ENCODE data around the gene NXNL1. TPM values are rescaled to one million over a fixed set of nuclear protein-coding genes. Genes with fewer than 3 reads are reported as not detected.
"Not testable (repeated sequence)": the region's sequence is repeated elsewhere in the genome, so short reads cannot be mapped to it uniquely, and the experiment has no call there.

The NXNL1 gene
- total and polyA plus RNA-seq, 3 experiments from 2014 or later = not detected

DNA sequence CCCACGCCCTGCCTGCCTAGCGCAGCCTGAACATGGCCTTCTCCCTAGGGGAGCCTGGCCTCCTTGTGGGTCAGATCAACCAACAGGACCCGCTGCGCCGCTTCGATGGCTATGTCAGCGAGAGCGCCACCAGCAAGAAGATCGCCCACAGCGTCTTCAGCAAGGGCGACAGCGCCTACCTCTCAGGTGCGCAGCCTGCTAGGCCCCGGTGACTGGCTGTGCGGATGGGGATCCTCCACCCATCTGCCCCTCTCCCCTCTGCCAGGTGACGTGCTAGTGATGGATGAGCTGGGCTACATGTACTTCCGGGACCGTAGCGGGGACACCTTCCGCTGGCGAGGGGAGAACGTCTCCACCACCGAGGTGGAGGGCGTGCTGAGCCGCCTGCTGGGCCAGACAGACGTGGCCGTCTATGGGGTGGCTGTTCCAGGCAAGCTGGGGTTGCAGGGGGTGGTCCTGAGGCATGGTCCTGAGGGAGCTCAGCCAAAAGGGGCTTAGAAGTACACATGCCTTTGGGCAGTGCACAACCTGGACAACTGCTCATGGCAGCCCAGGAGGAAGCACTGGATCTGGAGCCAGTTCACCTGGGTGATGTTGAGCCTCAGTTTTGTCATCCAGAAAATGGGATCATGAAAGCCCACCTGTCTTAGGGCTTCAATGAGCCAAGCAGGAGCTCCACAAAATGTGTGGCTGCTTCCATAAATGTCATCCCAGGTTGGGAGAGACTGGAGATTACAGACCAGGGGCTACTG lies 39.9 kb upstream of the NXNL1 start:
- CTCF ChIA-PET = interaction anchor here (1.0 kb wide), 1 partner anchor 10 kb away, joined by 3 read pairs; no protein-coding TSS in a partner anchor
- H3K27ac Mint-ChIP-seq = no peak overlapping the region
- DNase-seq = no peak
- Histone ChIP-seq H3K27ac (ENCODE audit: low read depth, low read length) (no peak overlapping the region), H3K4me1 (ENCODE audit: insufficient read depth, low read length) (peaks cover 14% of the 10 kb centered on the region), H3K27me3 (ENCODE audit: insufficient read depth, low read length, poor library complexity, severe bottlenecking) (no peaks in the 10 kb centered on the region), H3K36me3 (ENCODE audit: insufficient read depth, low read length) (no peaks in the 10 kb centered on the region), H3K9me3 (ENCODE audit: low read length) (no peaks in the 10 kb centered on the region), H3K4me3 (ENCODE audit: low read length) (no peak overlapping the region)
- H3K36me3 Mint-ChIP-seq = peaks cover 0 to 9% (median 0%) of the 10 kb centered on the region in 3 donors
- peaks cover 13 to 17% (median 16%) of the 10 kb centered on the region in 3 donors for H3K4me1 Mint-ChIP-seq
- no peaks in the 10 kb centered on the region for H3K9me3 Mint-ChIP-seq
- no peak overlapping the region for H3K4me3 Mint-ChIP-seq
- POLR2A ChIA-PET = no interaction called here
- H3K27me3 Mint-ChIP-seq = no peaks in the 10 kb centered on the region

DNA sequence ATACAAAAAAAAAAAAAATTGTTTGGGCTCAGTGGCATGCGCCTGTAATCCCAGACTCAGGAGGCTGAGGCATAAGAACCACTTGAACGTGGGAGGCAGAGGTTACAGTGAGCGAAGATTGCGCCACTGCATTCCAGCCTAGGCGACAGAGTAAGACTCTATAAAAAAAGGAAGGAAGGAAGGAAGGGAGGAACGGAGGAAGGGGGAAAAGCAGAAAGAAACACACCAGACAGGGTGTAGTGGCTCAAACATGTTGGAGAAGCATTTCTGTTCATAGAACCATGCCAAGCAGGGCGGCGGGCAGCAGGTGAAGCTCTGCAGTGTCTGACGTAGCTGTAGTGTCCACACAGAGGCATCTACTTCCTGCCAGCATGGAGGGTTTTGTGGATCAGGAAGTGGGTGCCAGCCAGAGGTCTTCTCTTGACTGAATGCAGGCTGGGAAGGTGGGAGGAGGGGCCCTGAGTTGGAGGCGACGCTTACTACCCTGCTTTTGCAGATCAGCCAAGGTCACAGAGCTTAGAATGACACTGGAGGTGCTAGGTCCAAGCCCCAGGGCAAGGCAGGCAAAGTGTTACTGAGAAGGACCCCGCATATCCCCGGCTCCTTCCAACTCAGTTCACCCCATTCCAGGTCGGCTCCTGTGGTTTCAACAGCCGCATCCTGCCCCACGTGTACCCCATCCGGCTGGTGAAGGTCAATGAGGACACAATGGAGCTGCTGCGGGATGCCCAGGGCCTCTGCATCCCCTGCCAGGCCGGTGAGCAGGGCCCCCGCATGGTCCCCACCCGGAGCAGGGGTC lies 39.1 kb upstream of the NXNL1 start:
- peaks cover 14 to 18% (median 17%) of the 10 kb centered on the region in 3 donors for H3K4me1 Mint-ChIP-seq
- peak overlapping the region in 1 of 7 donors; percentile 35 for H3K4me3 Mint-ChIP-seq
- POLR2A ChIA-PET = no interaction called here

DNA sequence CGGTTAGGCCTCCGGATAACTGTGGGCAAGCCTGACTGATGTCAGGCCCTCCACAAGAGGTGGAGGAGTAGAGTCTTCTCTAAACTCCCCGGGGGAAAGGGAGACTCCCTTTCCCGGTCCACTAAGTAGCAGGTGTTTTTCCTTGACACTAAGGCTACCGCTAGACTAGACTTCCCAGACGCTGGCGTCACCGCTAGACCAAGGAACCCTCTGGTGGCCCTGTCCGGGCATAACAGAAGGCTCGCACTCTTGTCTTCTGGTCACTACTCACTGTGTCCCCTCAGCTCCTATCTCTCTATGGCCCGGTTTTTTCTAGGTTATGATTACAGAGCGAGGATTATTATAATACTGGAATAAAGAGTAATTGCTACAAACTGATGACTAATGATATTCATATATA lies 38.3 kb upstream of the NXNL1 start:
- H3K36me3 ChIP-seq (ENCODE audit: insufficient read depth, low read length); H3K4me3 ChIP-seq (ENCODE audit: low read length); H3K4me3 Mint-ChIP-seq; H3K27ac ChIP-seq (ENCODE audit: low read depth, low read length); H3K9me3 ChIP-seq (ENCODE audit: low read length); H3K36me3 Mint-ChIP-seq; H3K27me3 ChIP-seq (ENCODE audit: insufficient read depth, low read length, poor library complexity, severe bottlenecking); H3K27me3 Mint-ChIP-seq; DNase-seq; H3K9me3 Mint-ChIP-seq; POLR2A ChIA-PET: not testable (repeated sequence)
- H3K4me1 ChIP-seq (ENCODE audit: insufficient read depth, low read length) = peaks cover 14% of the 10 kb centered on the region
- CTCF ChIA-PET = interaction anchor here (1.2 kb wide), 1 partner anchor 12 kb away, joined by 3 read pairs; the partner anchor contains the start of gene PGLS
- peaks cover 14 to 18% (median 17%) of the 10 kb centered on the region in 3 donors for H3K4me1 Mint-ChIP-seq
- H3K27ac Mint-ChIP-seq = peak overlapping the region in 1 of 8 donors; percentile 54

More for the DNA sequence above, 39.1 kb upstream of the NXNL1 start:
- no peaks in the 10 kb centered on the region for H3K9me3 ChIP-seq (ENCODE audit: low read length)
- H3K4me3 ChIP-seq (ENCODE audit: low read length) = no peak overlapping the region
- no peaks in the 10 kb centered on the region for H3K36me3 ChIP-seq (ENCODE audit: insufficient read depth, low read length)
- no peaks in the 10 kb centered on the region for H3K27me3 Mint-ChIP-seq
- CTCF ChIA-PET = interaction anchor here (1.0 kb wide), 1 partner anchor 10 kb away, joined by 3 read pairs; no protein-coding TSS in a partner anchor
- H3K27ac Mint-ChIP-seq = peak overlapping the region in 2 of 8 donors; percentile 38 to 62
- peaks cover 0 to 9% (median 0%) of the 10 kb centered on the region in 3 donors for H3K36me3 Mint-ChIP-seq
- no peaks in the 10 kb centered on the region for H3K27me3 ChIP-seq (ENCODE audit: insufficient read depth, low read length, poor library complexity, severe bottlenecking)
- H3K27ac ChIP-seq (ENCODE audit: low read depth, low read length) = no peak overlapping the region
- H3K4me1 ChIP-seq (ENCODE audit: insufficient read depth, low read length) = peaks cover 14% of the 10 kb centered on the region
- no peak for DNase-seq
- H3K9me3 Mint-ChIP-seq = no peaks in the 10 kb centered on the region

GRCh38 chr19:17497149-17497798 lies 36.5 kb upstream of the NXNL1 start:
- H3K4me3 ChIP-seq (ENCODE audit: low read length) = no peak overlapping the region
- Mint-ChIP-seq H3K27me3 (no peaks in the 10 kb centered on the region), H3K9me3 (no peaks in the 10 kb centered on the region), H3K27ac (peak overlapping the region in 1 of 8 donors; percentile 46), H3K36me3 (peaks cover 0 to 8% (median 0%) of the 10 kb centered on the region in 3 donors), H3K4me3 (no peak overlapping the region), H3K4me1 (peaks cover 14 to 18% (median 17%) of the 10 kb centered on the region in 3 donors)
- H3K27ac ChIP-seq (ENCODE audit: low read depth, low read length) = no peak overlapping the region
- H3K27me3 ChIP-seq (ENCODE audit: insufficient read depth, low read length, poor library complexity, severe bottlenecking) = no peaks in the 10 kb centered on the region
- POLR2A ChIA-PET = no interaction called here
- H3K4me1 ChIP-seq (ENCODE audit: insufficient read depth, low read length) = peaks cover 14% of the 10 kb centered on the region
- CTCF ChIA-PET = interaction anchor here (0.6 to 2.3 kb wide), 14 partner anchors 14 to 286 kb away, joined by 3 to 30 read pairs (median 6); partner anchors contain the start of gene PGLS
- no peaks in the 10 kb centered on the region for H3K9me3 ChIP-seq (ENCODE audit: low read length)
- no peaks in the 10 kb centered on the region for H3K36me3 ChIP-seq (ENCODE audit: insufficient read depth, low read length)
- DNase-seq = no peak

- peaks cover 0 to 8% (median 0%) of the 10 kb centered on the region in 3 donors for H3K36me3 Mint-ChIP-seq
- H3K9me3 Mint-ChIP-seq = no peaks in the 10 kb centered on the region
- no peak overlapping the region for H3K4me3 Mint-ChIP-seq
- peak; percentile 66 to 83 (median 73) for DNase-seq
- peaks cover 17 to 19% (median 18%) of the 10 kb centered on the region in 3 donors for H3K4me1 Mint-ChIP-seq
- H3K9me3 ChIP-seq (ENCODE audit: low read length) = no peaks in the 10 kb centered on the region
- no peak overlapping the region for H3K4me3 ChIP-seq (ENCODE audit: low read length)
- no peaks in the 10 kb centered on the region for H3K36me3 ChIP-seq (ENCODE audit: insufficient read depth, low read length)
- H3K27me3 Mint-ChIP-seq = peaks cover 0 to 2% of the 10 kb centered on the region in 2 donors
- no peak overlapping the region for H3K27ac ChIP-seq (ENCODE audit: low read depth, low read length)
- H3K27me3 ChIP-seq (ENCODE audit: insufficient read depth, low read length, poor library complexity, severe bottlenecking) = no peaks in the 10 kb centered on the region
- CTCF ChIA-PET = interaction anchor here (0.6 to 2.3 kb wide), 36 partner anchors 9 to 363 kb away, joined by 3 to 30 read pairs (median 4); partner anchors contain the start of genes ABHD8, PGLS and SLC27A1
- H3K4me1 ChIP-seq (ENCODE audit: insufficient read depth, low read length) = peaks cover 14% of the 10 kb centered on the region
- H3K27ac Mint-ChIP-seq = peak overlapping the region in 2 of 8 donors; percentile 79 to 84
- POLR2A ChIA-PET = interaction anchor here (0.5 to 1.2 kb wide), 3 partner anchors 15 to 847 kb away, joined by 3 to 5 read pairs (median 4); partner anchors contain the start of gene PGLS
Observed at GRCh38 chr19:17496337-17496997, 35.7 kb upstream of the NXNL1 start.

DNA sequence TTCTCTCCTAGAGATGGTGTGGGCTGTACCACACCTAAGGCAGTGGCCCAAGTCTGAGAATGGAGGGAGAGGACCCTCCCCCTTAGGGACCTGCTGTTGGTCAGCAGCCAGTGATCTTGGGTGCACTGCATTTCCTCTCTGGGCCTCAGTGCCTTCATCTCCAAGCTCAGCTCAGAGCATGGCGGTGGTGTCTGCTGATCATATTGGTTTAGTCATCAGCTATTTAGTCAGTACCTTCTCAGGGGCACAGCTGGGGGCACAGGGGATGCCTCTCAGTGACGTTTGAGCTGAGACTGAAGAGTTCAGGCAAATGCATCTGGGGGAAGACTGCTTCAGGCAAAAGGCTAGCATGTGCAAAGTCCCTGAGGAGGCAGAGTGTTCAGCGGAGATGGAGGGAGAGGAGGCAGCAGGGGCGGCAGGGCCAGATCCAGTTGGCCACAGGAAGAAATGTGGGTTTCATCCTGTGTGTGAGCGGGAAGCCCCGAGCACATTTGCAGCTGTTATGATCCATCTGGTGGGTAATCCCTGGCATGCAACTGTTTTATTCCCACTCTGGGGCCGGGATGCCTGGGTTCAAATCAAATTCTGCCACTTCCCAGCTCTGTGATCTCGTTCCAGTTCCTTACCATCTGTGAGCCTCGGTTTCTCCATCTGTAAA lies 35.0 kb upstream of the NXNL1 start:
- Mint-ChIP-seq H3K27ac (peak overlapping the region in 1 of 8 donors; percentile 33), H3K4me1 (peaks cover 22 to 24% (median 23%) of the 10 kb centered on the region in 3 donors), H3K9me3 (no peaks in the 10 kb centered on the region), H3K36me3 (peaks cover 0 to 6% (median 0%) of the 10 kb centered on the region in 3 donors), H3K4me3 (no peak overlapping the region), H3K27me3 (peaks cover 0 to 2% of the 10 kb centered on the region in 2 donors)
- Histone ChIP-seq H3K9me3 (ENCODE audit: low read length) (no peaks in the 10 kb centered on the region), H3K27me3 (ENCODE audit: insufficient read depth, low read length, poor library complexity, severe bottlenecking) (no peaks in the 10 kb centered on the region), H3K27ac (ENCODE audit: low read depth, low read length) (no peak overlapping the region), H3K4me3 (ENCODE audit: low read length) (no peak overlapping the region), H3K4me1 (ENCODE audit: insufficient read depth, low read length) (peaks cover 17% of the 10 kb centered on the region), H3K36me3 (ENCODE audit: insufficient read depth, low read length) (no peaks in the 10 kb centered on the region)
- ChIA-PET POLR2A (interaction anchor here (0.5 to 1.2 kb wide), 3 partner anchors 15 to 848 kb away, joined by 3 to 5 read pairs (median 4); partner anchors contain the start of gene PGLS), CTCF (interaction anchor here (0.6 to 2.3 kb wide), 34 partner anchors 8 to 363 kb away, joined by 3 to 30 read pairs (median 4); partner anchors contain the start of genes ABHD8, PGLS and SLC27A1)
- DNase-seq = no peak

- H3K9me3 ChIP-seq (ENCODE audit: low read length) = no peaks in the 10 kb centered on the region
- H3K9me3 Mint-ChIP-seq = no peaks in the 10 kb centered on the region
- peak overlapping the region in 7 of 8 donors; percentile 21 to 95 (median 88) for H3K27ac Mint-ChIP-seq
- ChIA-PET CTCF (no interaction called here), POLR2A (no interaction called here)
- no peak overlapping the region for H3K27ac ChIP-seq (ENCODE audit: low read depth, low read length)
- H3K36me3 Mint-ChIP-seq = no peaks in the 10 kb centered on the region
- DNase-seq = no peak
- no peaks in the 10 kb centered on the region for H3K27me3 ChIP-seq (ENCODE audit: insufficient read depth, low read length, poor library complexity, severe bottlenecking)
- no peak overlapping the region for H3K4me3 ChIP-seq (ENCODE audit: low read length)
- H3K4me1 ChIP-seq (ENCODE audit: insufficient read depth, low read length) = peaks cover 39% of the 10 kb centered on the region
- peaks cover 42 to 43% (median 42%) of the 10 kb centered on the region in 3 donors for H3K4me1 Mint-ChIP-seq
- H3K4me3 Mint-ChIP-seq = peak overlapping the region in 1 of 7 donors; percentile 40
- no peaks in the 10 kb centered on the region for H3K36me3 ChIP-seq (ENCODE audit: insufficient read depth, low read length)
- H3K27me3 Mint-ChIP-seq = peaks cover 0 to 2% of the 10 kb centered on the region in 2 donors
Observed at GRCh38 chr19:17491287-17491686, 30.6 kb upstream of the NXNL1 start.
